GM04503 (cell line): ENCODE data around the gene ZNF316.

Source experiments
- DNase-seq: peaks from one replicate; pipeline ENCODE4 v3.0.0-alpha.2; 2012; ENCODE audit warnings: low read depth

Gene ZNF316

GRCh38 chr7:6691609-6692106 lies 54.5 kb downstream of the ZNF316 start:
- DNase-seq = no peak

GRCh38 chr7:6700793-6701192 lies 63.7 kb downstream of the ZNF316 start:
- no peak for DNase-seq

- no peak for DNase-seq
Measured at GRCh38 chr7:6701860-6702259, 64.7 kb downstream of the ZNF316 start.
